SH-SY5Y (cell line): ENCODE measurements around the gene LIAS.
A peak's percentile ranks its signal among the peaks of the same experiment; 100 is the strongest.

Experiments used
- GATA2 ChIP-seq: IDR thresholded peaks from 2 replicates; pipeline ENCODE4 v1.6.1; 2011; ENCODE audit warnings: mild to moderate bottlenecking, low read depth, low read length
- GATA3 ChIP-seq: IDR thresholded peaks from 2 replicates; pipeline ENCODE4 v1.6.1; 2011; ENCODE audit warnings: low read depth, mild to moderate bottlenecking, low read length, moderate library complexity

DNA sequence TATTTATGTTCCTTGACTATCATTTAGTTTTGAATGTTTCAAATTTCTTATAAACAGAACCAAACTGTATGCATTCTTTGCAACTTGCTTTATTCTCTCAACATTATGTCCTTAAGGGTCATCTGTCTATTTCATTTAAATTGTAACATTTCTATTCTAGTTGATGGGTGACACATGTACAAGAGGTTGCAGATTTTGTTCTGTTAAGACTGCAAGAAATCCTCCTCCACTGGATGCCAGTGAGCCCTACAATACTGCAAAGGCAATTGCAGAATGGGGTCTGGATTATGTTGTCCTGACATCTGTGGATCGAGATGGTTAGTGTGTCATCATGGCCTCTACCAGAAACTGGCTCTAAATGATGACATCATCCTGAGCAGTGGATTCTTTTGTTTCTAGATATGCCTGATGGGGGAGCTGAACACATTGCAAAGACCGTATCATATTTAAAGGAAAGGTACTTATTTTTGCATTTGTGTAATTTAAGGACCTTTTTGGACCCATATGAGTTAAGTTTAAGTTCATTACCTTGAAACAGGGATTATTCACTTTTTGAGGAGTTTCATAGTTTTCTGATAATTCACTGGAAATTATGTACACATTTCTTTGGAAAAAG lies 6.1 kb downstream of the LIAS start:
- peak; percentile 19; the same call in 1 of the 2 replicates for TF ChIP-seq GATA2
- TF ChIP-seq GATA3: no peak
